HEK293T (cell line): ENCODE measurements around the gene CADM4.
A peak's percentile ranks its signal among the peaks of the same experiment; 100 is the strongest.

Source experiments
- BHLHE40 ChIP-seq: fragments of 450-650 bp; IDR thresholded peaks from 2 replicates; pipeline ENCODE4 v1.6.1; 2016; ENCODE audit warnings: mild to moderate bottlenecking, moderate library complexity, borderline replicate concordance
- ELF4 ChIP-seq: fragments of 450-650 bp; IDR thresholded peaks from 2 replicates; pipeline ENCODE4 v1.6.1; 2017; ENCODE audit warnings: antibody characterized with exemption
- FOXA1 ChIP-seq: fragments of 450-650 bp; IDR thresholded peaks from 2 replicates; pipeline ENCODE4 v1.6.1; 2016; ENCODE audit warnings: mild to moderate bottlenecking
- FOXM1 ChIP-seq: fragments of 450-650 bp; IDR thresholded peaks from 2 replicates; pipeline ENCODE4 v1.6.1; 2017; ENCODE audit warnings: mild to moderate bottlenecking, borderline replicate concordance
- HDGF ChIP-seq: fragments of 450-650 bp; IDR thresholded peaks from 2 replicates; pipeline ENCODE4 v1.6.1; 2017; ENCODE audit warnings: antibody characterized with exemption, borderline replicate concordance
- L3MBTL2 ChIP-seq: fragments of 450-650 bp; conservative IDR thresholded peaks from 2 replicates; pipeline ENCODE4 v1.6.1; 2016; ENCODE audit warnings: mild to moderate bottlenecking
- LEF1 ChIP-seq: fragments of 450-650 bp; IDR thresholded peaks from 2 replicates; pipeline ENCODE4 v1.6.1; 2017; ENCODE audit warnings: mild to moderate bottlenecking, borderline replicate concordance
- SP1 ChIP-seq: fragments of 450-650 bp; IDR thresholded peaks from 2 replicates; pipeline ENCODE4 v1.6.1; 2017
- SUZ12 ChIP-seq: fragments of 450-650 bp; IDR thresholded peaks from 2 replicates; pipeline ENCODE4 v1.6.1; 2016; ENCODE audit warnings: mild to moderate bottlenecking
- ZNF384 ChIP-seq: fragments of 450-650 bp; IDR thresholded peaks from 2 replicates; pipeline ENCODE4 v1.6.1; 2016

- no peak for TF ChIP-seq ZNF384
- no peak for TF ChIP-seq FOXM1
- TF ChIP-seq ELF4, result no peak
- no peak for TF ChIP-seq HDGF
- TF ChIP-seq SP1, result no peak
- no peak for TF ChIP-seq SUZ12
- TF ChIP-seq FOXA1, result no peak
- no peak for TF ChIP-seq BHLHE40
- TF ChIP-seq LEF1, result no peak
- TF ChIP-seq L3MBTL2, result peak; percentile 52
Measured at GRCh38 chr19:43667876-43668405, 28.3 kb upstream of the CADM4 start.
